Neuronal stem cell (in vitro differentiated cells): Measurements from ENCODE around the gene NHS.
"Not testable (repeated sequence)": the region's sequence is repeated elsewhere in the genome, so short reads cannot be mapped to it uniquely, and the experiment has no call there.

ENCODE experiments used
- DNase-seq: peaks from one replicate; pipeline ENCODE4 v3.0.0-alpha.2; 2013; ENCODE audit warnings: low spot score
- H2AFZ ChIP-seq: one replicate; pipeline ENCODE4 v1.6.1; 2013; ENCODE audit warnings: mild to moderate bottlenecking, low read length, inconsistent platforms
- H2AK5ac ChIP-seq: 2 replicates; pipeline ENCODE4 v1.6.1; 2013; ENCODE audit warnings: low read depth, mild to moderate bottlenecking, inconsistent platforms, low read length, moderate library complexity, mixed read lengths
- H2BK120ac ChIP-seq: 2 replicates; pipeline ENCODE4 v1.6.1; 2013; ENCODE audit warnings: low read depth, mild to moderate bottlenecking, inconsistent platforms, low read length, moderate library complexity, mixed read lengths
- H2BK12ac ChIP-seq: one replicate; pipeline ENCODE4 v1.6.1; 2013; ENCODE audit warnings: low read length, inconsistent platforms
- H2BK15ac ChIP-seq: 2 replicates; pipeline ENCODE4 v1.6.1; 2013; ENCODE audit warnings: mild to moderate bottlenecking, low read length, inconsistent platforms, mixed read lengths
- H2BK5ac ChIP-seq: one replicate; pipeline ENCODE4 v1.6.1; 2013; ENCODE audit warnings: inconsistent platforms, mild to moderate bottlenecking, low read length, moderate library complexity
- H3K14ac ChIP-seq: one replicate; pipeline ENCODE4 v1.6.1; 2013; ENCODE audit warnings: low read length, inconsistent platforms
- H3K18ac ChIP-seq: 2 replicates; pipeline ENCODE4 v1.6.1; 2013; ENCODE audit warnings: low read length, inconsistent platforms
- H3K23ac ChIP-seq: 2 replicates; pipeline ENCODE4 v1.6.1; 2013; ENCODE audit warnings: low read depth, mild to moderate bottlenecking, mixed read lengths, low read length, inconsistent platforms; ENCODE audit not compliant: poor library complexity
- H3K27ac ChIP-seq: replicated peaks from 3 replicates; pipeline ENCODE4 v1.5.1; 2013; ENCODE audit warnings: low read length, inconsistent platforms
- H3K27me3 ChIP-seq, 3 experiments: 2 replicates each; pipeline ENCODE4 v1.6.1; 2013; ENCODE audit warnings: low read length in 3 of 3, mild to moderate bottlenecking in 2 of 3, inconsistent platforms in 1 of 3, low read depth in 1 of 3, mixed read lengths in 1 of 3, moderate library complexity in 1 of 3; ENCODE audit not compliant: control insufficient read depth in 3 of 3, insufficient read depth in 3 of 3
- H3K36me3 ChIP-seq, 2 donors: replicated peaks in 1 of 2; 2 replicates each; pipeline ENCODE4 v1.6.1; 2013; ENCODE audit warnings: low read length in 2 of 2; ENCODE audit not compliant: control insufficient read depth in 2 of 2, insufficient read depth in 2 of 2
- H3K4ac ChIP-seq: 2 replicates; pipeline ENCODE4 v1.6.1; 2013; ENCODE audit warnings: inconsistent platforms, mild to moderate bottlenecking, low read length, moderate library complexity
- H3K4me1 ChIP-seq, 2 donors: 1 replicate in 1 of 2; 2 replicates in 1 of 2; pipeline ENCODE4 v1.6.1; 2013; ENCODE audit warnings: low read length in 2 of 2, low read depth in 1 of 2; ENCODE audit not compliant: control insufficient read depth in 2 of 2, insufficient read depth in 1 of 2
- H3K4me2 ChIP-seq: one replicate; pipeline ENCODE4 v1.6.1; 2013; ENCODE audit warnings: mild to moderate bottlenecking, low read length, inconsistent platforms; ENCODE audit not compliant: insufficient read depth, poor library complexity, severe bottlenecking
- H3K4me3 ChIP-seq, 2 donors: 2 replicates each; pipeline ENCODE4 v1.5.1; 2013; ENCODE audit warnings: low read length in 2 of 2, mild to moderate bottlenecking in 2 of 2, inconsistent platforms in 1 of 2, moderate library complexity in 1 of 2
- H3K79me1 ChIP-seq: one replicate; pipeline ENCODE4 v1.6.1; 2013; ENCODE audit warnings: low read depth, mild to moderate bottlenecking, inconsistent platforms, low read length, moderate library complexity
- H3K9ac ChIP-seq: one replicate; pipeline ENCODE4 v1.6.1; 2013; ENCODE audit warnings: mild to moderate bottlenecking, low read depth, low read length, inconsistent platforms; ENCODE audit not compliant: poor library complexity
- H3K9me3 ChIP-seq, 2 donors: replicated peaks in 1 of 2; 2 replicates each; pipeline versions ENCODE3 to v1.6.1; 2013; ENCODE audit warnings: low read length in 2 of 2, mild to moderate bottlenecking in 2 of 2, inconsistent platforms in 1 of 2, low read depth in 1 of 2, mixed read lengths in 1 of 2, moderate library complexity in 1 of 2; ENCODE audit not compliant: control insufficient read depth in 2 of 2, insufficient read depth in 1 of 2
- H4K8ac ChIP-seq: one replicate; pipeline ENCODE4 v1.6.1; 2013; ENCODE audit warnings: low read depth, mild to moderate bottlenecking, inconsistent platforms, low read length, moderate library complexity
- H4K91ac ChIP-seq: one replicate; pipeline ENCODE4 v1.6.1; 2013; ENCODE audit warnings: low read length, low read depth, mild to moderate bottlenecking, inconsistent platforms; ENCODE audit not compliant: poor library complexity
- WGBS, 2 donors: extraction: QIAGEN DNeasy Blood & Tissue Kit; methylation state at CpG; one replicate each; pipeline ENCODE4 v1.1.7; 2013; ENCODE audit warnings: missing lambda C conversion rate in 2 of 2, mixed read lengths in 1 of 2; ENCODE audit not compliant: insufficient read length in 2 of 2, insufficient replicate concordance in 1 of 2; ENCODE audit errors: extremely low coverage in 2 of 2; 5-methylcytosine and 5-hydroxymethylcytosine counted together

Gene NHS

DNA sequence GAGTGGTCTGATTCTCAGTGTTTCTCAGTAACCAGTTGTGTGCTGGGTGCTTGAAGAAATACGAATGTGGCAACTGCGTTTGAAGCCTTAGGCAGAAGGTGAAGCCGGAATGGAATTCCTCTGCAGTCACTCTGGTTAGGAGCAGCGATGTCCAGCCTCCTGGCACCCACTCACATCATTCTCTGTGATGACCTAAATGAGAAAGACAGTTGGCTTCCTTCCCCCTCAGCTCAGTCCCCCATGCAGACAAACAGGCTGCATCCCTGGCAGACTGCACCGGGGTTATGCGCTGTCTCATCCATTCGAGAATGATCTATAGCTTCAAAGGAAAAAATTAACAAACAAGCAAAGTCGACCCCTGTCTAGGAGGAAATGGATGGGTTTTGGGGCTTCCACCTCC, 192.2 kb downstream of the NHS start:
- no peak overlapping the region for H3K9ac ChIP-seq
- no peak overlapping the region for H4K91ac ChIP-seq
- H3K79me1 ChIP-seq: no peaks in the 10 kb centered on the region
- no peak for DNase-seq
- WGBS, 2 donors: no CpG with 5 or more reads among the region's 8 CpGs
- no peak overlapping the region for H3K23ac ChIP-seq
- no peak overlapping the region for H2AFZ ChIP-seq
- H3K9me3 ChIP-seq: no peaks in the 10 kb centered on the region
- no peak overlapping the region for H2BK12ac ChIP-seq
- H2BK15ac ChIP-seq: no peak overlapping the region
- H3K4ac ChIP-seq: no peak overlapping the region
- H2BK5ac ChIP-seq: no peak overlapping the region
- no peaks in the 10 kb centered on the region for H3K36me3 ChIP-seq
- no peak overlapping the region for H4K8ac ChIP-seq
- H3K27ac ChIP-seq: no peak overlapping the region
- no peak overlapping the region for H3K18ac ChIP-seq
- H3K14ac ChIP-seq: no peak overlapping the region
- no peaks in the 10 kb centered on the region for H3K27me3 ChIP-seq
- no peak overlapping the region for H2AK5ac ChIP-seq
- H2BK120ac ChIP-seq: no peak overlapping the region
- H3K4me1 ChIP-seq: no peaks in the 10 kb centered on the region
- no peak overlapping the region for H3K4me3 ChIP-seq
- H3K4me2 ChIP-seq: no peak overlapping the region

DNA sequence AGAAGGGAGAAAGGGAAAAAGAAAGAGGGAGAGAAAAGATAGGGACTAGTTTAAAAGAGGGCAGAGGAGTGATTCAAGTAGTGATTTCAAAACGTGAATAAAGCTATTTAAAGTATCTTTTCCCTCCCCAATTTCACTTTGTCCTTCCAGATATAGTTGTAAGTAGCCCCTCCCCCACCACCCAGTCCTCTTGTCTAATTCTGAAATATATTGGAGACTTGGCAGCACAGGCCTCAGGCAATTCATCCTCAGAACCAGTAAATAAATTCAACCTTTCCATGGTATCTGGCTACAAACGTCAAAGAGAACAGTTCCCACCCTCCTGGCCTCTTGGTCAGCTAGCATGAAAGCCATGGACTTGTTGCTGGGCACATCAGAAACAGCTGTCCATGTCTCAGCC, 192.8 kb downstream of the NHS start:
- no peak overlapping the region for H3K27ac ChIP-seq
- H2AFZ ChIP-seq: no peak overlapping the region
- no peak overlapping the region for H4K91ac ChIP-seq

GRCh38 chrX:17568804-17569203, 193.8 kb downstream of the NHS start:
- not testable (repeated sequence) for H3K14ac ChIP-seq, H3K4me2 ChIP-seq, DNase-seq, H4K91ac ChIP-seq, H3K9me3 ChIP-seq, H3K4me1 ChIP-seq, H3K36me3 ChIP-seq, H2BK15ac ChIP-seq, H2AFZ ChIP-seq, H3K27me3 ChIP-seq, H3K27ac ChIP-seq, H2BK12ac ChIP-seq, H2BK5ac ChIP-seq, H3K23ac ChIP-seq, H4K8ac ChIP-seq, H3K18ac ChIP-seq, H2BK120ac ChIP-seq, H3K79me1 ChIP-seq, H3K4ac ChIP-seq, H3K9ac ChIP-seq, H2AK5ac ChIP-seq, H3K4me3 ChIP-seq
- no CpG with 5 or more reads among the region's 3 CpGs for WGBS, 2 donors

More for the DNA sequence above, 192.8 kb downstream of the NHS start:
- WGBS, 2 donors: no CpG with 5 or more reads among the region's 2 CpGs
- Histone ChIP-seq H3K9me3 (no peaks in the 10 kb centered on the region), H3K18ac (no peak overlapping the region), H3K4me2 (no peak overlapping the region), H3K27me3 (no peaks in the 10 kb centered on the region), H2BK5ac (no peak overlapping the region), H2BK12ac (no peak overlapping the region), H3K4me3 (no peak overlapping the region), H3K79me1 (no peaks in the 10 kb centered on the region), H3K23ac (no peak overlapping the region), H3K36me3 (no peaks in the 10 kb centered on the region), H2AK5ac (no peak overlapping the region), H3K4me1 (no peaks in the 10 kb centered on the region), H2BK15ac (no peak overlapping the region), H3K9ac (no peak overlapping the region), H3K14ac (no peak overlapping the region), H4K8ac (no peak overlapping the region), H3K4ac (no peak overlapping the region), H2BK120ac (no peak overlapping the region)
- no peak for DNase-seq

- Histone ChIP-seq H3K14ac (no peak overlapping the region), H4K91ac (no peak overlapping the region), H4K8ac (no peak overlapping the region), H3K9me3 (no peaks in the 10 kb centered on the region), H3K23ac (no peak overlapping the region), H2BK12ac (no peak overlapping the region), H3K36me3 (no peaks in the 10 kb centered on the region), H3K4me1 (peaks cover 0 to 3% of the 10 kb centered on the region in 2 donors), H2AFZ (no peak overlapping the region), H3K4me2 (no peak overlapping the region), H3K4ac (no peak overlapping the region), H2BK15ac (no peak overlapping the region), H3K9ac (no peak overlapping the region), H3K79me1 (peaks cover 1% of the 10 kb centered on the region), H3K18ac (no peak overlapping the region), H2BK5ac (no peak overlapping the region), H3K27ac (no peak overlapping the region), H2AK5ac (no peak overlapping the region), H3K4me3 (no peak overlapping the region), H2BK120ac (no peak overlapping the region), H3K27me3 (peaks cover 0 to 5% (median 0%) of the 10 kb centered on the region in 3 experiments)
- WGBS, 2 donors: no CpG with 5 or more reads among the region's 5 CpGs
- no peak for DNase-seq
Measured at GRCh38 chrX:17579026-17579425, 204.0 kb downstream of the NHS start.
